H9 (cell line): ENCODE results near the gene LSM3. TPM values are rescaled to one million over a fixed set of nuclear protein-coding genes. Genes with fewer than 3 reads are reported as not detected.

Experiments used
- DNase-seq: peaks from one replicate; pipeline ENCODE4 v3.0.0-alpha.2; 2017
- H2AFZ ChIP-seq: one replicate; pipeline ENCODE4 v1.6.1; 2013; ENCODE audit warnings: mild to moderate bottlenecking, low read length, control low read depth, moderate library complexity
- H2AK5ac ChIP-seq: 2 replicates; pipeline ENCODE4 v1.6.1; 2013; ENCODE audit warnings: low read length, control low read depth, mixed read lengths; ENCODE audit not compliant: insufficient read length
- H2BK120ac ChIP-seq: one replicate; pipeline ENCODE4 v1.6.1; 2013; ENCODE audit warnings: low read depth, mild to moderate bottlenecking, low read length, control low read depth, inconsistent platforms; ENCODE audit not compliant: poor library complexity, severe bottlenecking
- H2BK12ac ChIP-seq: 2 replicates; pipeline ENCODE4 v1.6.1; 2013; ENCODE audit warnings: low read length, control low read depth, mixed read lengths, low read depth; ENCODE audit not compliant: insufficient read length
- H2BK15ac ChIP-seq: 2 replicates; pipeline ENCODE4 v1.6.1; 2013; ENCODE audit warnings: low read depth, low read length, control low read depth
- H2BK20ac ChIP-seq: one replicate; pipeline ENCODE4 v1.6.1; 2013; ENCODE audit warnings: low read depth, mild to moderate bottlenecking, low read length, control low read depth, inconsistent platforms; ENCODE audit not compliant: poor library complexity, severe bottlenecking
- H2BK5ac ChIP-seq: 2 replicates; pipeline ENCODE4 v1.6.1; 2013; ENCODE audit warnings: low read length, control low read depth, mixed read lengths; ENCODE audit not compliant: insufficient read length
- H3K14ac ChIP-seq: 2 replicates; pipeline ENCODE4 v1.6.1; 2013; ENCODE audit warnings: low read length, control low read depth; ENCODE audit not compliant: insufficient read depth
- H3K18ac ChIP-seq: 2 replicates; pipeline ENCODE4 v1.6.1; 2013; ENCODE audit warnings: low read depth, mild to moderate bottlenecking, mixed read lengths, low read length, control low read depth; ENCODE audit not compliant: insufficient read length
- H3K23ac ChIP-seq: 2 replicates; pipeline ENCODE4 v1.6.1; 2013; ENCODE audit warnings: low read length, control low read depth, mixed read lengths, low read depth; ENCODE audit not compliant: insufficient read length
- H3K23me2 ChIP-seq: 2 replicates; pipeline ENCODE4 v1.6.1; 2013; ENCODE audit warnings: low read depth, mild to moderate bottlenecking, mixed read lengths, low read length, control low read depth; ENCODE audit not compliant: insufficient read length, poor library complexity, severe bottlenecking
- H3K27ac ChIP-seq: 2 replicates; pipeline ENCODE4 v1.5.1; 2013; ENCODE audit warnings: low read length, control low read depth, mixed read lengths, low read depth; ENCODE audit not compliant: insufficient read length
- H3K27me3 ChIP-seq: 2 replicates; pipeline ENCODE4 v1.6.1; 2013; ENCODE audit warnings: low read length, control low read depth, inconsistent platforms; ENCODE audit not compliant: insufficient read depth
- H3K4ac ChIP-seq: 2 replicates; pipeline ENCODE4 v1.6.1; 2013; ENCODE audit warnings: low read depth, mild to moderate bottlenecking, control low read depth, inconsistent platforms, low read length, moderate library complexity
- H3K4me1 ChIP-seq: 2 replicates; pipeline ENCODE4 v1.6.1; 2013; ENCODE audit warnings: low read length, control low read depth, inconsistent platforms; ENCODE audit not compliant: insufficient read depth
- H3K4me2 ChIP-seq: 2 replicates; pipeline ENCODE4 v1.6.1; 2013; ENCODE audit warnings: low read length, control low read depth, mixed read lengths; ENCODE audit not compliant: insufficient read length, insufficient read depth
- H3K56ac ChIP-seq: 2 replicates; pipeline ENCODE4 v1.6.1; 2013; ENCODE audit warnings: low read depth, mild to moderate bottlenecking, mixed read lengths, low read length, control low read depth; ENCODE audit not compliant: insufficient read length
- H3K79me1 ChIP-seq: 2 replicates; pipeline ENCODE4 v1.6.1; 2013; ENCODE audit warnings: low read depth, mild to moderate bottlenecking, moderate library complexity, low read length, control low read depth, inconsistent platforms; ENCODE audit not compliant: insufficient read depth, poor library complexity, severe bottlenecking
- H3K79me2 ChIP-seq: 2 replicates; pipeline ENCODE4 v1.6.1; 2013; ENCODE audit warnings: low read length, control low read depth, inconsistent platforms; ENCODE audit not compliant: insufficient read depth
- H3K9ac ChIP-seq: 2 replicates; pipeline ENCODE4 v1.6.1; 2013; ENCODE audit warnings: low read length, control low read depth, mixed read lengths; ENCODE audit not compliant: insufficient read length; ENCODE audit errors: extremely low read depth
- H3K9me3 ChIP-seq: one replicate; pipeline ENCODE4 v1.6.1; 2013; ENCODE audit warnings: low read depth, low read length, inconsistent platforms; ENCODE audit not compliant: control insufficient read depth
- H3T11ph ChIP-seq: one replicate; pipeline ENCODE4 v1.6.1; 2013; ENCODE audit warnings: mild to moderate bottlenecking, low read length, control low read depth, inconsistent platforms
- H4K20me1 ChIP-seq: one replicate; pipeline ENCODE4 v1.6.1; 2013; ENCODE audit not compliant: control insufficient read depth, insufficient read length, insufficient read depth
- H4K5ac ChIP-seq: 2 replicates; pipeline ENCODE4 v1.6.1; 2013; ENCODE audit warnings: low read depth, mild to moderate bottlenecking, mixed read lengths, low read length, control low read depth; ENCODE audit not compliant: insufficient read length
- H4K8ac ChIP-seq: replicated peaks from 2 replicates; pipeline ENCODE4 v1.6.1; 2013; ENCODE audit warnings: low read length, control low read depth, mixed read lengths, low read depth; ENCODE audit not compliant: insufficient read length
- H4K91ac ChIP-seq: 2 replicates; pipeline ENCODE4 v1.6.1; 2013; ENCODE audit warnings: low read depth, mild to moderate bottlenecking, moderate library complexity, mixed read lengths, low read length, control low read depth; ENCODE audit not compliant: insufficient read length
- H3K27ac Mint-ChIP-seq, 3 experiments: 2 replicates in 2 of 3; 3 replicates in 1 of 3; pipeline ENCODE4 v1.8.0; 2020 to 2021; ENCODE audit warnings: mixed read lengths in 3 of 3, mild to moderate bottlenecking in 1 of 3, moderate library complexity in 1 of 3
- H3K27me3 Mint-ChIP-seq: 2 replicates; pipeline ENCODE4 v1.8.0; 2021; ENCODE audit warnings: low read depth, mild to moderate bottlenecking, moderate library complexity, mixed read lengths
- H3K36me3 Mint-ChIP-seq, 3 experiments: 2 replicates in 2 of 3; 3 replicates in 1 of 3; pipeline ENCODE4 v1.8.0; 2020 to 2021; ENCODE audit warnings: low read depth in 3 of 3, mixed read lengths in 3 of 3; ENCODE audit not compliant: insufficient read depth in 1 of 3
- H3K4me1 Mint-ChIP-seq, 2 experiments: 2 replicates each; pipeline ENCODE4 v1.8.0; 2020; ENCODE audit warnings: mixed read lengths in 2 of 2
- H3K4me3 Mint-ChIP-seq, 2 experiments: 2 replicates in 1 of 2; 3 replicates in 1 of 2; pipeline ENCODE4 v1.8.0; 2020 to 2021; ENCODE audit warnings: mild to moderate bottlenecking in 2 of 2, mixed read lengths in 2 of 2, moderate library complexity in 1 of 2
- H3K9me3 Mint-ChIP-seq, 2 experiments: 2 replicates in 1 of 2; 3 replicates in 1 of 2; pipeline ENCODE4 v1.8.0; 2020; ENCODE audit warnings: mild to moderate bottlenecking in 2 of 2, mixed read lengths in 2 of 2, moderate library complexity in 1 of 2
- WGBS: extraction: QIAGEN DNeasy Blood & Tissue Kit; methylation state at CpG from one replicate; pipeline ENCODE4 v1.1.7; 2013; ENCODE audit warnings: missing lambda C conversion rate, low lambda C conversion rate, mixed read lengths; ENCODE audit not compliant: insufficient read length; ENCODE audit errors: extremely low coverage; 5-methylcytosine and 5-hydroxymethylcytosine counted together
- total RNA-seq: library from RNA; stranded (reverse); gene quantifications from 2 replicates; pipeline ENCODE4 v1.2.1, GENCODE V29; 2021
- TF ChIP-seq, protein P1 (sequence below): fragments of 200-600 bp; sonication (generic); conservative IDR thresholded peaks from 3 replicates; pipeline ENCODE4 v1.8.0; 2021; ENCODE audit warnings: antibody characterized with exemption, mild to moderate bottlenecking

The LSM3 gene
- total RNA-seq, 1 experiment from 2014 or later: 24.4 TPM

GRCh38 chr3:14172496-14172895, 6.1 kb upstream of the LSM3 start:
- peaks cover 23 to 55% (median 44%) of the 10 kb centered on the region in 3 experiments for H3K36me3 Mint-ChIP-seq
- peaks cover 3% of the 10 kb centered on the region; the same call in 1 of the 2 replicates for H3K79me2 ChIP-seq
- H3K9me3 ChIP-seq: no peaks in the 10 kb centered on the region
- H3K27ac ChIP-seq: no peak overlapping the region
- no peak overlapping the region for H2AK5ac ChIP-seq
- no peak overlapping the region for H4K8ac ChIP-seq
- H3K27ac Mint-ChIP-seq: no peak overlapping the region
- H3K27me3 Mint-ChIP-seq: no peaks in the 10 kb centered on the region
- H3T11ph ChIP-seq: no peak overlapping the region
- H3K4me3 Mint-ChIP-seq: no peak overlapping the region
- no peak overlapping the region for H2BK20ac ChIP-seq
- TF ChIP-seq, protein P1, sequence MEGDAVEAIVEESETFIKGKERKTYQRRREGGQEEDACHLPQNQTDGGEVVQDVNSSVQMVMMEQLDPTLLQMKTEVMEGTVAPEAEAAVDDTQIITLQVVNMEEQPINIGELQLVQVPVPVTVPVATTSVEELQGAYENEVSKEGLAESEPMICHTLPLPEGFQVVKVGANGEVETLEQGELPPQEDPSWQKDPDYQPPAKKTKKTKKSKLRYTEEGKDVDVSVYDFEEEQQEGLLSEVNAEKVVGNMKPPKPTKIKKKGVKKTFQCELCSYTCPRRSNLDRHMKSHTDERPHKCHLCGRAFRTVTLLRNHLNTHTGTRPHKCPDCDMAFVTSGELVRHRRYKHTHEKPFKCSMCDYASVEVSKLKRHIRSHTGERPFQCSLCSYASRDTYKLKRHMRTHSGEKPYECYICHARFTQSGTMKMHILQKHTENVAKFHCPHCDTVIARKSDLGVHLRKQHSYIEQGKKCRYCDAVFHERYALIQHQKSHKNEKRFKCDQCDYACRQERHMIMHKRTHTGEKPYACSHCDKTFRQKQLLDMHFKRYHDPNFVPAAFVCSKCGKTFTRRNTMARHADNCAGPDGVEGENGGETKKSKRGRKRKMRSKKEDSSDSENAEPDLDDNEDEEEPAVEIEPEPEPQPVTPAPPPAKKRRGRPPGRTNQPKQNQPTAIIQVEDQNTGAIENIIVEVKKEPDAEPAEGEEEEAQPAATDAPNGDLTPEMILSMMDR: no peak
- H4K91ac ChIP-seq: no peak overlapping the region
- H3K9me3 Mint-ChIP-seq: no peaks in the 10 kb centered on the region
- no peak overlapping the region for H3K14ac ChIP-seq
- H2BK12ac ChIP-seq: no peak overlapping the region
- H3K4me1 ChIP-seq: no peaks in the 10 kb centered on the region
- no peak overlapping the region for H2BK5ac ChIP-seq
- no peak overlapping the region for H3K56ac ChIP-seq
- peaks cover 11 to 22% of the 10 kb centered on the region in 2 experiments for H3K4me1 Mint-ChIP-seq
- H3K27me3 ChIP-seq: no peaks in the 10 kb centered on the region
- no peak overlapping the region for H2BK120ac ChIP-seq
- H3K9ac ChIP-seq: no peak overlapping the region
- no peak overlapping the region for H3K4ac ChIP-seq
- DNase-seq: no peak
- H2AFZ ChIP-seq: no peak overlapping the region
- H3K23ac ChIP-seq: no peak overlapping the region
- peaks cover 2% of the 10 kb centered on the region for H3K79me1 ChIP-seq
- H3K4me2 ChIP-seq: no peak overlapping the region
- H4K20me1 ChIP-seq: no peaks in the 10 kb centered on the region
- WGBS: no CpG with 5 or more reads among the region's 5 CpGs
- peaks cover 2% of the 10 kb centered on the region for H3K23me2 ChIP-seq
- H3K18ac ChIP-seq: no peak overlapping the region
- H4K5ac ChIP-seq: no peak overlapping the region
- H2BK15ac ChIP-seq: no peak overlapping the region
